Choroid plexus epithelial cell (primary cell): ENCODE data around the gene RGS14.
A peak's percentile ranks its signal among the peaks of the same experiment; 100 is the strongest.

Source experiments
- DNase-seq: peaks from one replicate; pipeline ENCODE4 v3.0.0-alpha.2; 2010; ENCODE audit warnings: low read depth
- H3K4me3 ChIP-seq: 2 replicates; pipeline ENCODE4 v1.5.1; 2011; ENCODE audit warnings: low read depth, mild to moderate bottlenecking, control low read depth, low read length, moderate library complexity
- TF ChIP-seq, protein P1 (sequence below): conservative IDR thresholded peaks from 2 replicates; pipeline ENCODE4 v1.5.1; 2011; ENCODE audit warnings: low read depth, mild to moderate bottlenecking, control low read depth, inconsistent platforms, low read length, moderate library complexity

Gene RGS14, protein sequence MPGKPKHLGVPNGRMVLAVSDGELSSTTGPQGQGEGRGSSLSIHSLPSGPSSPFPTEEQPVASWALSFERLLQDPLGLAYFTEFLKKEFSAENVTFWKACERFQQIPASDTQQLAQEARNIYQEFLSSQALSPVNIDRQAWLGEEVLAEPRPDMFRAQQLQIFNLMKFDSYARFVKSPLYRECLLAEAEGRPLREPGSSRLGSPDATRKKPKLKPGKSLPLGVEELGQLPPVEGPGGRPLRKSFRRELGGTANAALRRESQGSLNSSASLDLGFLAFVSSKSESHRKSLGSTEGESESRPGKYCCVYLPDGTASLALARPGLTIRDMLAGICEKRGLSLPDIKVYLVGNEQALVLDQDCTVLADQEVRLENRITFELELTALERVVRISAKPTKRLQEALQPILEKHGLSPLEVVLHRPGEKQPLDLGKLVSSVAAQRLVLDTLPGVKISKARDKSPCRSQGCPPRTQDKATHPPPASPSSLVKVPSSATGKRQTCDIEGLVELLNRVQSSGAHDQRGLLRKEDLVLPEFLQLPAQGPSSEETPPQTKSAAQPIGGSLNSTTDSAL

DNA sequence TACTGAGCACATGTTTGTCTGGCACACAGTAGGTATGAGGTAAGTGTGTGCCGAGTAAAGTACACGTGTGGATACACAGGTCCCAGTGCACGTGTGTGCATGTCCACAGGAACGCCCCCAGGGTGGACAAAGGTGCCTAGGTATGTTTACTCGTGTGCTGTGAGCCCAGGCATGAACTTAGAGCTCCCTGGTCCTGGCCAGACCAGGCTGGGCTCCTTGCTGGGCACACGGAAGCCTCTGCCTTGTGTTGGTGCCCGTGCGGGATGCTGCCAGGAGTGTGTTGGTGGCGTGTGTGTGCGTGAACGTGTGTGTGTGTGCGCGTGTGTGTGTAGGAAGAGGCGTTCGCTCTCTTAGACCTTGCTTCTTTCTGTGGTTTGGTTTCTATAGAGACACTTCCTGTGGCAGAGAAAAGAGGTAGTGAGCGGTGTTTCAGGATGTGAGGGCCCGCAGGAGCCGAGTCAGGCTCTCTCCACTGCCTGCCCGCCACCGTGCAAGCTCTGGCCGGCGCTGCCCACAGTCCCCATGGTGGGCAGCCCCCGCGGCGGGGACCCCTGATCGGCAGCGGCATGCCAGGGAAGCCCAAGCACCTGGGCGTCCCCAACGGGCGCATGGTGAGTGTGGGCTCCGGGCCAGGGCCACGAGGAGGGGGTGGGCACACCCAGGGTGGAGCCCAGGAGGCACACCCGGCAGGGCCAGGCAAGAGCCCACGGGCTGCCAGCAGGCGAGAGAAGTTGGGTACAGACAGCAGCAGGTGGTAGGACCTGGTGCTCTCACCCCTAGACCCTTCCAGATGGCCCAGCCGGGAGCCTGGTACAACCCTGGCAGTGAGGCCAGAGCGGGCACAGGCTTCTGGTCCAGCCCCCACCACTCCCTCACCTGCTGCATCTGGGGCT lies at the start of gene RGS14:
Gene RGS14 (plus strand): TSS at position 466 of the 893 bp plus-strand sequence. CDS start 101 bp downstream, at position 567.
- peak; percentile 71 for DNase-seq
- H3K4me3 ChIP-seq, result no peak within 1 kb of the TSS
- TF ChIP-seq, protein P1, sequence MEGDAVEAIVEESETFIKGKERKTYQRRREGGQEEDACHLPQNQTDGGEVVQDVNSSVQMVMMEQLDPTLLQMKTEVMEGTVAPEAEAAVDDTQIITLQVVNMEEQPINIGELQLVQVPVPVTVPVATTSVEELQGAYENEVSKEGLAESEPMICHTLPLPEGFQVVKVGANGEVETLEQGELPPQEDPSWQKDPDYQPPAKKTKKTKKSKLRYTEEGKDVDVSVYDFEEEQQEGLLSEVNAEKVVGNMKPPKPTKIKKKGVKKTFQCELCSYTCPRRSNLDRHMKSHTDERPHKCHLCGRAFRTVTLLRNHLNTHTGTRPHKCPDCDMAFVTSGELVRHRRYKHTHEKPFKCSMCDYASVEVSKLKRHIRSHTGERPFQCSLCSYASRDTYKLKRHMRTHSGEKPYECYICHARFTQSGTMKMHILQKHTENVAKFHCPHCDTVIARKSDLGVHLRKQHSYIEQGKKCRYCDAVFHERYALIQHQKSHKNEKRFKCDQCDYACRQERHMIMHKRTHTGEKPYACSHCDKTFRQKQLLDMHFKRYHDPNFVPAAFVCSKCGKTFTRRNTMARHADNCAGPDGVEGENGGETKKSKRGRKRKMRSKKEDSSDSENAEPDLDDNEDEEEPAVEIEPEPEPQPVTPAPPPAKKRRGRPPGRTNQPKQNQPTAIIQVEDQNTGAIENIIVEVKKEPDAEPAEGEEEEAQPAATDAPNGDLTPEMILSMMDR, result no peak

DNA sequence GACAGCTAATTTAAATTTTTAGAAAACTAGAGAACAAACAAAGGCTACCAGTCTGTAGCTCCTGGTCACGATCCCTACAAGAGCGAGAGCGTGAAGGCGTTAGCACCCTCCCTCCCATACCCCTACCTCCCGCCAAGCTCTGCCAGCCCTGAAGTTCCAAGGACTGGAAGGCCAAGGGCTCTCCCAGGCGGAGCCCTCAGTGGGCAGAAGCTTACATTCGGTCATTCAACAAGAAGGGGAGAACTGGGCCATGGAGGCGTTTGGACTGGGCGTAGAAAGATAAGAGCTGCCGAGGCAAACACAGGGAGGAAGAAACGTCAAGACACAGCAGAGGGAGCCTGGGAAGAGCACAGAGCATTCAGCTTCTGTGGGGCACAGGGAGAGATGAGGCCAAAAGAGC lies 49.0 kb upstream of the RGS14 start:
- H3K4me3 ChIP-seq, result no peak overlapping the region
- TF ChIP-seq, protein P1, result no peak
- no peak for DNase-seq

DNA sequence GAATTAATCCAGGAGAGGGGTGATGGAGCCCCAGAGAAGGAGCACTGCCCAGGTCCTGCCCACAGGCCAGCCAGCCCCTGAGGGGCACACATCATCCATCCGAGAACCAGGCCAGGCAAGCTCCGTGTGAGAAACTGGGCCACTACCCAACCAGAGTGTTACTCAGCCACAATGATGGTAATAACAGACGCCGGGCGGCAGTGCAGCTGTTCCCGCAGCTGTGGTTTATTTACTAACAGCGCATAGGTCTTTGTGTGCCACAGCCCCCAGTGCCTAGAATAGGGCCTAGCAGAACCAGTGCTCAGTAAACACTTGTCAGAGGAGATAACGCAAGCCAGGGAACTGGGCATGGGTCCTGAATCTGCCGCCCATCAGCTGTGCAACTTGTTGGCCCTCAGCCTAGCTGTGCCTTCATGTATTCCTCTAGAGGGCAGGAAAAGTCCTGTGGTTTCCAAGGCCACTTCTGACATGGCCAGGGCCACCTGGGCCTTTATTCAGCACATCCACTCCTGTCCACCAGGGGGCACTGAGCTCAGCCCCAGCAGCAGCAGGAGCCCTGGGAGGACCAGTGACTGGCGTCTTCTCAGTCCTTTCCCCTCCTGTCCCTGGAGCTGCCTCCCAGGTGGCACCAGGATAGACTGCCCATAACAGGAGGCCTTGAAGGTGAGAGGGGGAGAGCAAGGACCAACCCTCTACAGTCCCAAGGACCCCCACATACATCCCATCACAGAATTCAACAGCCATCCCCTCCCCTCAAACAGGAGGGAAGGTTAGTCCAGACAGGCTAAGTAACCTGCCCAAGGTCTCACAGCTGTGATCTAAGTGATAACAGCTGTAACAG lies 48.2 kb upstream of the RGS14 start:
- TF ChIP-seq, protein P1, result peak; percentile 92
- peak; percentile 81 for DNase-seq

DNA sequence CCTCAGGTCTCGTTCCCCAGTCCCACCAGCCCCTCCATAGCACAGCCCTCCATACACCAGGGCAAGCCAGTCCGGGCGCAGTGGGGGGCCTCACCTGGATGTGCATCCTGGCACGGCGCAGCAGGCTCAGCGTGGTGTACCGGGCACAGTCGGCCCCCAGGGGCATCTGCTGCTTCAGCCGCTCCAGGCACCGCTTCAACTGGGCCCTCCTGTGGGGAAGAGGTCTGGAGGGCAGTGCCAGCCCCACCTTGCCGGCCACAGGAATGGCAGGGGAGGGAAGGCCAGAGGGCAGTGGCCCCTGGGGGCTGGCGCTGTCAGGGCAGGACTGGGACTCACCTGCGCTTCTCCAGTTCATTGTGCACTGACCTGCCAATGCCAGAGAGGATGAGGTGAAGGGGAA lies 47.4 kb upstream of the RGS14 start:
- H3K4me3 ChIP-seq, result no peak overlapping the region
- TF ChIP-seq, protein P1, result no peak
- no peak for DNase-seq

More for the DNA sequence above, 48.2 kb upstream of the RGS14 start:
- no peak overlapping the region for H3K4me3 ChIP-seq

DNA sequence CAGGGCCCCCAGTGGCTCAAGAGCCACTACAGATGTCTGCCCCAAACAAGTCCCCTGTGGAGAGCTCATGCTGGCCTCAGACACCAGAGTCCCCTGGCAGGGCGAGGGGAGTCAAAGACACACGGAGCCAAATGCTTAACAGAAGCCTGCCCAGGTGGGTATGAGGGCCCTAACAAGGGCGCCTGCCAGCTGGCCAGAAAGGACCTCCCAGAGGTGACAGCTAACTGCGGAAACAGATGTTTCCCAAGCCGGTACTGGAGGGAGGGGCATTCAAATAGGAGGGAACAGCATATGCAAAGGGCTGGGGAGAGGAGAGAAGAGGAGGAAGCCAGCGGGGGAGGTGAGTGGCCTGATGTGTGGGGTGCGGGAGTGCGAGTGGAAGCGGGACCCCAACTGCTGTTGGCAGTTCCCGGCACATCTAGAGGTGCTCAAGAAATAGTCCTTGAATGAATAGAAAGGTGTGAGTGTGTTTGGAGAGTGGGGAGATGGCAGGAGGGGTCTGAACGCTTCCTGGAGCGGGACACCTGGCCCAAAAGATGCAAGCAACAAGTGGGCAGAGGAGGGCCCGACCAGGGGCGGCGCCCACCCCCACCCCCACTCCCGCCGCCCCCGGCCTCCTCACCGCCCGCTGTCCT lies 46.9 kb upstream of the RGS14 start:
- H3K4me3 ChIP-seq, result peak overlapping the region; percentile 69

More for the DNA sequence above, 46.9 kb upstream of the RGS14 start:
- TF ChIP-seq, protein P1, result no peak
- peak; percentile 36 for DNase-seq
